ENCODE measurements around the gene PCYOX1L.

The PCYOX1L gene

DNA sequence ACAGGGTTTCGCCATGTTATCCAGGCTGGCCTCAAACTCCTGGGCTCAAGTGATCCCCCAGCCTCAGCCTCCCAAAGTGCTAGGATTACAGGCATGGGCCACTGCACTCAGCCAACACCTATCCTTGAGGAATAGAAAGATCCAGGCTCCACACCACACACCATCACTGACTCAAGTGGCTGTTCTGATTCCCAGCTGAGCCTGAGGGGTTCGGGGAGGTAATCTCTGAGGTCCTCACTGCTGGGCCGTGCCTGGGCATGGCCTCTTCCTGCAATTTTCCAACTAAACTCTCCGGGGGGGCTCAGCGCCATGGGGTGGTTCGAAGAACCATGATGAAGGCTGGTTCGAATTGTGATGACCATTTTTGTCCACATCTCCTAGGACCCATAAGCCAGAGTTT lies 52.2 kb downstream of the PCYOX1L start:
- no peak for DNase-seq

DNA sequence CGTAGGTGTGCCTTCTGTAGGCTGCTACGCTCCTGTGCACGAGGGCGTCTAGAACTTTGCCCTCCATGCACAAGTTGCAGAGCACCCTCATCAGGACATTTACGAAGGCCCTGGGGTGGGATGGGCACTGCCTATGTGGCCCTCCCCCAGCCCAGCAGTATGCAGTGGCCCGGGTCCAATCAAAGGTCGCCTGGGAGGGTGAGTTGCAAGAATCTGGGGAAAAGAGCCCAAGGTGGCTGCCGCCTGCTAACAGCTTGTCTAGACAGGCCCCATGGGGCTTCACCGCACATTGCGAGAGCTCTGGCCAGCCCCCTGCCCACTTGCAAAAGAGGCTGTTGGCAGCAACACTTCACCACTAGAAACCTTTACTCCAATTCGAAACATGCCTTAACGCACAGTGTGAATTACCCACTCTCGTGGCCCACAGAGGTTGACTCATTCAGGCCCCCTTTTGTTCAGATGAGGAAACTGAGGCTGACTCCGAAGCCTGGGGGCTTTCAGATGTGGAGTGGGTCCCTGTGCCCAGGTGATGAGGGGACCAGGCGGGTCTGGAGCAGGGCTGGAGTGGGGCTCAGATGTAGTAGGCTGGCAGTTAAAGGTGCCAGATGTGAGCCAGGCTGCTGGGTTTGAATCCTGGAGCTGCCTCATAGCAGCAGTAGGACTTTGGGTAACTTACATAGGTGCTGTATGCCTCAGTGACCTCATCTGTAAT lies 53.0 kb downstream of the PCYOX1L start:
- DNase-seq = no peak

DNA sequence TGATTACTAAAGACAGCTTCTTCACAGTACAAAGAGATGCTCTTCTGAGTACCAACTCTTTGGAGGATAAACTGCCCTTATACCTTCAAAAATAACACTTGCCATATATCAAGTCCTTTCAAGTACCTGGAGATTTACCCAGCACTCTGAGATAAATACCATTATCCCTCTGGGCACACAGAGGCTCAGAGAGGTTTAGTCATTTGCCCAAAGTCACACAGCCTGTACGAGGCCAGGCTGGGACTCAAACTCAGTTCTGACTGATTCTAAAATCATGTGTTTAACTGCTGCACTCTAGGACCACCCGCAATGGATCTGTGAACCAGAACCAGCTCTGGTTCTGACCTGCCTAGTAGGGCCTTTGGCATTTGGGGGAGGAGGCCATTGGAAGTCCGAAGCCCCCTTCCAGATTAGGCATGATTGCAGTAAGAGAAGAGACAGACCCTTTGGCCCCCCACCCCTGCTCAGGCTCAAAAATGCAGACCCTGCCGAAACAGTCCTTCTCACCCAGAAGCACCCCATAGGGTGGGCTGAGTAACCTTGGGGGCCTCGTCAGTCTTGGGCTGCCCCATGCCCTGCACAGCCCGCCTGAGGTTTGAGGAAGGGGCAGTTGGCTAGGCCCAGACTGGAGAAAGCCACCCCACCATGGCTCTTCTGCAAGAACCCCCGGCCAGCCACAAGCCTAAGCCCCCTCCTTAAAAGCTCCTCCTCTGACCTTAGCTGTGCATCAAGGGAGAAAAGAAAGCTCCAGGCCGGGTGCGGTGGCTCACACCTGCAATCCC lies 54.1 kb downstream of the PCYOX1L start:
- DNase-seq = no peak

DNA sequence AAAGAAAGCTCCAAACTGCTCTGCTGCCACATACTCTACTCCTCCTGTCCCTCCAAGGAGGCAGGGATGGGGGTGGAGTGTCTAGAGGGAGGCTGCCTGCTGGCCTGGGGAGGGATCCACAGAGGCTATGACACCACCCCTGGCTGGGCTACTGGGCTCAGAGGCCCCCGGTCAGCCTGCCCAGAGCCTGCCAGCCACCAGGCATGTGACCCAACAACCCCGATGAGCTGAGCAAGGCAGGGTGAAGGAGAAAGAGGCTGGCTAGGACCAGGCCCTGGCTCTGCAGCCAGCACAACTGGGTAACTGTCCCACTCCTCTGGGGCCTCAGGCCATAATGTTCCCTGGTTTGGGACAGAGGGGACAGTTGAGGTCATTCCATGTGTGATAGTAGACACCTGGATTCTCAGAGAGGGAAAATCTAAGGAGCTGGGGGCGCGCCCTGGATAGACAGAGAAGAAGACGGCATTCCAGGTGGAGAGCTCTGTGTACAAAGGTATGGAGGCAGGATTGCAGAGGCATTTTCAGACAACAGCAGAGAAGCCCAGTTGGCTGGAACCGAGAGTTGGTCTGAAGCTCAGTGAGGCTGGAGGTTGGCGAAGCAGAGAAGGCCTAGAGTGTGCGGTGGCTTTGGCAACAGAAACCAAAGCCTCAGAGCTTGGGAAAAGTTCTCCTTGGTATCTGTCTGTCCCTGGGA lies 55.1 kb downstream of the PCYOX1L start:
- no peak for DNase-seq

DNA sequence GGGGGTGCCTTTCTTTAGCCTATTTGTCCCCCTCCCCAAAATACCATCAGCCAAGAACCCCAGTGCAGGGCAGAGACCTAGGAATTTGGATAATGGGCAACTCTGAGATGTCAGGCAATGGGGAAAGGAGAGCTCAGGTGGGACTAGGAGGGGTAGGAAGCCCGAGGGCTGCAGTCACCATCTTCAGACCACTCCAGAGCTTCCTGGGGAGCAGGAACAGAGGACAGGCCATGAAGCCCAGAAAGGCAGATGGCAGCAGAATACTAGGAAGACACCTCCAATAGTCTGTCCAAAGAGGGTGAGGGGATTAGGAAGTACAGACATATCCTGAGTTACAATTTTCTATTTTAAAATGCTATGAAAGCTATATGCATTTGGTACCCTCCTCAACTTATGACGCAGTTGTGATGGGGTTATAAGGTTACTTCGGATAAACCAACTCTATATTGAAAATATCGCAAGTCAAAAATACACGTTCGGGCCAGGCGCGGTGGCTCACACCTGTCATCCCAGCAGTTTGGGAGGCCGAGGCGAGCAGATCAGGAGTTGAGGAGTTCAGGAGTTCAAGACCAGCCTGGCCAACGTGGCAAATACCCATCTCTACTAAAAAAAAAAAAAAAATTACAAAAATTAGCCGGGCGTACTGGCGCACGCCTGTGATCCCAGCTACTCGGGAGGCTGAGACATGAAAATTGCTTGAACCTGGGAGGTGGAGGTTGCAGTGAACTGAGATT lies 55.8 kb downstream of the PCYOX1L start:
- no peak for DNase-seq

DNA sequence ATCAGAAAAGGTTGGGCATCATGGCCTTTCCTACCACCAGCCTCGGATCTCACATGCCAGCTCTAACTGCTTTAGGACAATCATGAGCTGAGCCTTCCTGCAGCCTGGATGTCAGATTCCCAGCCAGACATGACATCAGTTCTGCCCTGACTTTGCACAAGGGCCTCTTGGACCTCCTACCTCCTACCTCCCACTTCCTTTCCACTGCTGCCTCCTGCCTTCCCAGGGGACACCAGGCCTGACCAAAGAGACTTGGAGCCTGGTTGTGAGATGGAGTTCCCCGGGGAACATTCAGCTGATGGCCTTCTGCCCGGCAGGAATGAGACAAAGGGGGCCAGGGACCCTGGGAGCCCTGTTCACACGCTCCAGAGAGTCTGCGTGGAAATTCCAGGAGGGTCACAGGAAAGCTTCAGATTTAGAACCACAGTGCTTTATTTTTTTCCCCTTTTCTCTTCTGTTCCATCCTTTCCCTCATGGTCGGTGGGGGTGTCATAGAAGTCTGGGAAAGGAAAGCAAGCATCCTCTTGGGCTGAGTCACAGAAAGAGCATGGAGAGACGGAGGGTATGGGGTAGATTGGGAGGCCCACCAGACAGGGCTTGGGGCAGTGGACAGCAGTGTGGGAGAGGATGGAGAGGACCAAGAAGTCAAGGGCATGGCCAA lies 56.7 kb downstream of the PCYOX1L start:
- DNase-seq = no peak

DNA sequence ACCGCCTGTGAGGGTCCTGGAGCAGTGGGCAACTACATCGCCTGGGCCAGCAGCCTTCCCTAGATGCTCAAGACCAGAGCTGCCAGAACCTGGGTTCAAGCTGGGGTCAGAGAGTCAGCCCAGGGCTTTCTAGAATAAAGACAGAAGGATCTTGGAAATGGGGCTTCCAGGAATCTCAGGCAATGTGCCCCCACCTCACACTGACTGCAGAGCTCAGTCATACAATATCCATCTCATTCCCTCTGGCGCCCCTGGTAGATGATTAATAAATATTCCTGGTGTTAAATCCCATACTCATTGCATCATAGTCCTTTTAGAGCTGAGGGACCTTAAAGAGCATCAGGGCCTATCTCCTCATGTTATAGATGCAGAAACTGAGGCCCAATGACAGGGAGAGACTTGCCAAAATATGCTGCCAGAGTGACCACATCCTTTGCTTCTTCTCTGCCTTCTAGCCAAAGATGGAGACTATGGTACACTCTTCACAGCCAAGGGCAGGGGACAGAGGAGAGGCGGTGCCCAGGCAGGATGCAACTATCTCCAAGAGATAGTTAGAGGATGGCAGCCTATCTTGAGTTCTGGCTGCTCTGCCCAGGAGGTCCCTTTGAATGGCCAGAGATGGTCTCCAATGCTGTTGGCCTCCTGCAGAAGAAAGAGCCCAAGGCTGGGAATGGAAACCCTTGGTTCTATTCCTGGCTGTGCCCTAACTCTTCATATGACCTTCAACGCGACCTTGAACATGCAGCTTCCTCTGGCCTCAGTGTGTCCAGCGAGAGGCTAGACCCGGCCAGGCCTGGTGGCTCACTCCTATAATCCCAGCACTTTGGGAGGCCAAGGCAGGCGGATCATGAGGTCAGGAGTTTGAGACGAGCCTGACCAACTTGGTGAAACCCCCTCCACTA lies 57.5 kb downstream of the PCYOX1L start:
- DNase-seq = no peak

DNA sequence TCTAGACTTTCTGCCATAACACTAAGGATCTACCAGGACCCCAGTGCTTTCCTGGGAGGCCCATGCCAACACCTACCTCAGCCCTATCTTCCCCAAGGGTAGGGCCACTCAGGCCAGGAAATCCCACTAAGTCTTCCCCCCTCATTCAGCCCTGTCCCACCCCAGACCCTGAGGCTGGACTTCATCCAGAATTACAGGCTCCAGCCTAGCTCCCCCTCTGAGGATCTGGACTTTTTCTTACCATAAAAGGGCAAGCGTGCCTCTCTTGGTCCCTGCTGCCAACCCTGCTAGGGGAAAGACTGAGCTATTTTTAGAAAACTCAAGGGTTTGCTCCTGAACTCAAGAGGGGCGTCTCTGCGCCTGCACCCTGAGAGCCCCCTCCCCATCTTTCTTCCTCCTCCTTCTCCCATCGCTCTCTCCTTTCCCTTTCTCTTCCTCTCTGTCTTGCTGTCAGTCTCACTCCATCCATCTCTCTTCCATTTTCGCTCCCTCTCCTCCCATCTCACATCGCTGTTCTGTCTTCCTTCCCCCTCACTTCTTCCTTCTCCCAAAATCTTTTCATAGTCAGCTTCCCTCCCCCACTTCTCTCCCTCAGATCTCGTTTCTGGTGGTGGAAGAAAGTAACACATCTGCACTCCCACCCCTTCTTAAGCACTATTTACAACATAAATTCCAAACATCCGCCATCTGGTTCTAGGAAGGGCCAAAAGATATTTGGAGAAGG lies 59.3 kb downstream of the PCYOX1L start:
- no peak for DNase-seq

DNA sequence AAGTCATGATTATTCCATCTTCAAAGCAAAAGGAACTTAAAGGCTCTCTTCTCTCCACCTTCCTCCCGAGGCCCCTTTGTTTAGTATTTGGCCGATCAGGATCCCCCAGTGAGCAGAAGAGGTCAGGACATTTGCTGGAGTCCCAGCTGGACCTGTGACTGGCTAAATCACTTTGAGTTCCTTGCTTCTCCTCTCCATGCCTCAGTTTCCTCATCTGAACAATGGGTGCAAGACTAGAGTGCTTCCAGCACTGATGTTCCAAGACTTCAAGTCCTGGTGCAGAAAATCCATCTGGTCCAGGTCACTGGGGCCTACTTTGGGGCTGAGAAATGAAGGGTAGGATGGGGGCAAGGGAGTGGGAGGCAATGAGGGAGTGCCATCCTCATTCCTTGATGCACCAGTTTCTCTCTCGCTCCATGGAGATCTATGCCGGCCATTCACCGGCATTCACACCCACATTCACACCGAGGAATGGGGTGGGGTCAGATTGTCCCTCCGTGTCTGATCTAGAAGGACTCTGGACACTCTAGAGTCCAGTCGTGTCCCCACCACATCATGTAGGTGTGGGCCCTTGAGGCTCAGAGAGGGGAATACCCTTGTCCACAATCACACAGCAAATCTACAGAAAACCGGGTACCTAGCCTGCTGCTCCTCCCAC lies 60.0 kb downstream of the PCYOX1L start:
- DNase-seq = no peak

DNA sequence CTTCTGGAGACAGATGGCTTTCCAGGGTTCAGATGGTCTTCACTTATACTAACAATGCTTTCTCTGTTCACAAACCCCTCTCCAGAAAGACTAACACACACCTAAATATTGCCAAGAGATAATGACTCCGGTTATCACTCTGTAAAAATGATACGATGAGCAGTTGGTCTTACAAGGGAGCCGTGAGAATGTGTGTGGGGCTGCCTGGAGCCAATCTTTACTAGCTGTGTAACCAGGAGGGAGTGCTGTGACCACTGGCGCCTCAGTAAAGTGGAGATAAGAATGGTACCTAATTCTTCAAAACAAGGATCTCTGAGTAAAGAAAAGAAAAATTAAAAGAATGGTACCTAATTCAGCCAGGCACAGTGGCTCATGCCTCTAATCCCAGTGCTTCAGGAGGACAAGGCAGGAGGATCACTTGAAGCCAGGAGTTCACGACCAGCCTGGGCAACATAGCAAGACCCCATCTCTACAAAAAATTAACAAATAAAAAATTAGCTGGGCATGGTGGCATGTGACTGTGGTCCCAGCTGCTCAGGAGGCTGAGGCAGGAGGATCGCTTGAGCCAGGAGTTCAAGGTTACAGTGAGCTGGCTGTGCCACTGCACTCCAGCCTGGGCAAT lies 61.2 kb downstream of the PCYOX1L start:
- no peak for DNase-seq
